HG03342 (cell line): ENCODE results near the gene RGS19.
"Not testable (repeated sequence)": the region's sequence is repeated elsewhere in the genome, so short reads cannot be mapped to it uniquely, and the experiment has no call there.

Source experiments
- ATAC-seq: cut with Tn5 transposase; IDR thresholded peaks from one replicate; pipeline ENCODE4 v1.9.1; 2021; ENCODE audit warnings: mild to moderate bottlenecking, moderate library complexity; ENCODE audit not compliant: unreplicated experiment

RGS19 gene, protein sequence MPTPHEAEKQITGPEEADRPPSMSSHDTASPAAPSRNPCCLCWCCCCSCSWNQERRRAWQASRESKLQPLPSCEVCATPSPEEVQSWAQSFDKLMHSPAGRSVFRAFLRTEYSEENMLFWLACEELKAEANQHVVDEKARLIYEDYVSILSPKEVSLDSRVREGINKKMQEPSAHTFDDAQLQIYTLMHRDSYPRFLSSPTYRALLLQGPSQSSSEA

DNA sequence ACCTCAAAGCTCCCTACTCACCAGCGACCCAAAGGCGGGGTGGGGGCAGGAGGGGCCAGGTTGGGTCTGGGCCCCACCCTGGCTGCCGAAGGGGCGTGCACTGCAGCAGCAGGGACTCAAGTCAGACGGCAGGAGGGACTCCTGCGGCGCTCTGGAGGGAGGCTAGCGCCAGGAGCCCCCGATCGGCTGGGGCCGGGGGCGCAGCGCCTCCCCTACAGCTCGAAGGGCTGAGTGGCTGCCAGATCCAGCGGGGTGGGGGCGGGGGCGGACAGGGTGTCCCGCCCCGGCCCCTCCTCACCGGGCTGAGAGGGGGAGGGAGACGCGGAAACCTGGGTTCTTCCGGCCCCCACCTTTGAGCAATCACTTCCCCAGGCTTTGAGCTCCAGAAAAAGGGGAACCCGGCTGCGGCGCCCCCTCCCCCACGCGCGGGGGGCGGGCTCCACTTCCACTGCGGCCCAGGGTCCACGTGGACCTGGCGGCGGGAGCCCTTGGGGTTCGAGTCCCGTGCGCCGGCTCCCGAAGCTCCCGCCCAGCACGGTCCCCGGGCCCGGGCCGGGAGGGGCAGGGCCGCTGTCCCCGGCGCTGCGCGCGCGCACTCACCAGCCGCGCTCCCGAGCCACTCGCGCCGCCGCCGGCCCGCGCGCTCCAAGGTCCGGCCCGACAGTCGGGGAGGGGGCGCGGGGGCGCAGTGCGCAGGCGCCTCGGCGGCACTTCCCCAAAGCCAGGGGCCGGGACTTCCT, at the start of gene RGS19:
RGS19 (minus strand) TSS at position 246 of the 740 bp plus-strand sequence. CDS start 2,632 bp downstream, outside the sequence.
- ATAC-seq, result peak; percentile 45

DNA sequence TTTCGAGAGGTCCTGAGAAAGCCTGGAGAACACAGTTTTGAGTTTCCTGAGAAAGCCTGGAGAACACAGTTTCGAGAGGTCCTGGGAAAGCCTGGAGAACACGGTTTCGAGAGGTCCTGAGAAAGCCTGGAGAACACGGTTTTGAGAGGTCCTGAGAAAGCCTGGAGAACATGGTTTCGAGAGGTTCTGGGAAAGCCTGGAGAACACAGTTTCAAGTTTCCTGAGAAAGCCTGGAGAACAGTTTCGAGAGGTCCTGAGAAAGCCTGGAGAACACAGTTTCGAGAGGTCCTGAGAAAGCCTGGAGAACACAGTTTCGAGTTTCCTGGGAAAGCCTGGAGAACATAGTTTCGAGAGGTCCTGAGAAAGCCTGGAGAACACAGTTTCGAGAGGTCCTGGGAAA, 44.2 kb upstream of the RGS19 start:
- not testable (repeated sequence) for ATAC-seq

DNA sequence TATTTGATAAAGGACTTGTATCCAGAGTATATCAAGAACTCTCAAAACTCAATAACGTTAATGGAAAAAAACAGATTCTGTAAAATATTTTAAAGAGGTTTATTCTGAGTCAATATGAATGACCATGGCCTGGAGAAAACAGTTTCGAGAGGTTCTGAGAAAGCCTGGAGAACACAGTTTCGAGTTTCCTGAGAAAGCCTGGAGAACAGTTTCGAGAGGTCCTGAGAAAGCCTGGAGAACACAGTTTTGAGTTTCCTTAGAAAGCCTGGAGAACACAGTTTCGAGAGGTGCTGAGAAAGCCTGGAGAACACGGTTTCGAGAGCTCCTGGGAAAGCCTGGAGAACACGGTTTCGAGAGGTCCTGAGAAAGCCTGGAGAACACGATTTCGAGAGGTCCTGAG, 43.6 kb upstream of the RGS19 start:
- not testable (repeated sequence) for ATAC-seq

DNA sequence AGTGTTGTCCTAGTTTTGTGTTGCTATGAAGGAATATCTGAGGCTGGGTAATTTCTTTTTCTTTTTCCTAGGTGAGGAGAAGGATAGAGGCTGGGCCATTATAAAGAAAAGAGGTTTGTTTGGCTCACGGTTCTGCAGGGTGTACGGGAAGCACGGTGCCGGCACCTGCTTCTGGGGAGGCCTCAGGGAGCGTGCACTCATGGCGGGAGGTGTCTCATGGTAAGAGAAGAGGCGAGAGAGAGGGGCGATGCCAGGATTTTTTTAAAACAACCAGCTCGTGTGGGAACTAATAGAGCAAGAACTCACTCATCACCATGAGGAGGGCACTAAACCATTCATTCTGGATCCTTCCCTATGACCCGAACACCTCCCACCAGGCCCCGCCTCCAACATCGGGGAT, 42.3 kb upstream of the RGS19 start:
- no peak for ATAC-seq

DNA sequence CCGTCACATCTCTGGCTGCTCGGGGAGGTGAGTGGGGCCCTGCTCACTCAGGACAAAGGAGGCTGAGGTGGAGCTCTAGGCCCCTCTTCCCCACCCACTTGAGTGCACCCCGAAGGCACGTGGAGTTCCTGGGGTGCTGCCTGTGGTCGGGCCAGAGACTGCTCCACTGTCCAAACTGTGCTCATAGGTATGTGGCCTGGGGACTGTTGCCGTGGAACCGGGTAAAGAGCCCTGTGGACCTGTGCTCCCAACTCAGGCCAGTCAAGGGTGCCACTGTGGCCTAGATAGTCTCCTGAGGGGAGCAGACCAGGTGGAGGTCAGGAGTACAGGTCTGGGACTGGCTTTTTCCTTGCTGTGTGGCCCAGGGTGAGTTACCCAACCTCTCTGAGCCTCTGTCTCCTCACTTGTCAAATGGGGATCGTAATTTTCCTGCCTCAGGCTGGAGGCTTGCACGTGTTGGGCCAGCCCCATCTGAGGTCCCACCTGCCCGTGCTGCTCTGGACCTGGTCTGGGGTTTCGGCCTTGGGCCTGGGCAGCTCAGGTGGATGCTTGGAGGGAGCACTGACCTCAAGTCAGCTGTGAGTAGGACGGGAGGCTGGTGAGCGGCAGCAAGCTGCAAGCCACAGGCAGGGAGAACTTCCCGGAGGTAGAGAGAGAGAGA, 40.5 kb upstream of the RGS19 start:
- no peak for ATAC-seq

DNA sequence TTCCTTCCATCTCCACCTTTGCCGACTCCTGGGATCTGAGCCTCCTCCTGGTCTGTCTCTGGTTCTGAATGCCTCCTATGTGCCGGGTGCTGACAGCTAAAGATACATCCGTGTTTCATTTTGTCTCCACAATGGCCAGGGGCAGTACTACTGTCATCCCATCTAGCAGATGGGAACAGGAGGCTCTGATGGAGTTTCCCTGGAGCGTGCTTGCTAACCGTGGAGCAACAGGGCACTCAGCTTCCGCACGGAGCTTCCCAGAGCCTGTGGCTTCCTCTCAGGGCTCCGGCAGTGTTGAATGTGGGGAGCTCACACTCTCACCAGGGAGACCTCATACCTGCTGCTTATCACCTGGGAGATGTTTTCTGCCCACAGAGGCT, 40.0 kb upstream of the RGS19 start:
- ATAC-seq, result no peak

DNA sequence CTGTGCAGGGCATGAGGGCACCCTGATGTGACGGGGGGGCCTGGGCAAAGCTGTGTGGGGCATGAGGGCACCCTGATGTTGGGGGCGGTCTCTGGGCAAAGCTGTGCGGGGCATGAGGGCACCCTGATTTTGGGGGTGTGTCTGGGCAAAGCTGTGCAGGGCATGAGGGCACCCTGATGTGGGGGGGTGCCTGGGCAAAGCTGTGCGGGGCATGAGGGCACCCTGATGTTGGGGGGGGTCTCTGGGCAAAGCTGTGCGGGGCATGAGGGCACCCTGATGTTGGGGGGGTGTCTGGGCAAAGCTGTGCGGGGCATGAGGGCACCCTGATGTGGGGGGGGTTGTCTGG, 38.1 kb upstream of the RGS19 start:
- ATAC-seq, result not testable (repeated sequence)

DNA sequence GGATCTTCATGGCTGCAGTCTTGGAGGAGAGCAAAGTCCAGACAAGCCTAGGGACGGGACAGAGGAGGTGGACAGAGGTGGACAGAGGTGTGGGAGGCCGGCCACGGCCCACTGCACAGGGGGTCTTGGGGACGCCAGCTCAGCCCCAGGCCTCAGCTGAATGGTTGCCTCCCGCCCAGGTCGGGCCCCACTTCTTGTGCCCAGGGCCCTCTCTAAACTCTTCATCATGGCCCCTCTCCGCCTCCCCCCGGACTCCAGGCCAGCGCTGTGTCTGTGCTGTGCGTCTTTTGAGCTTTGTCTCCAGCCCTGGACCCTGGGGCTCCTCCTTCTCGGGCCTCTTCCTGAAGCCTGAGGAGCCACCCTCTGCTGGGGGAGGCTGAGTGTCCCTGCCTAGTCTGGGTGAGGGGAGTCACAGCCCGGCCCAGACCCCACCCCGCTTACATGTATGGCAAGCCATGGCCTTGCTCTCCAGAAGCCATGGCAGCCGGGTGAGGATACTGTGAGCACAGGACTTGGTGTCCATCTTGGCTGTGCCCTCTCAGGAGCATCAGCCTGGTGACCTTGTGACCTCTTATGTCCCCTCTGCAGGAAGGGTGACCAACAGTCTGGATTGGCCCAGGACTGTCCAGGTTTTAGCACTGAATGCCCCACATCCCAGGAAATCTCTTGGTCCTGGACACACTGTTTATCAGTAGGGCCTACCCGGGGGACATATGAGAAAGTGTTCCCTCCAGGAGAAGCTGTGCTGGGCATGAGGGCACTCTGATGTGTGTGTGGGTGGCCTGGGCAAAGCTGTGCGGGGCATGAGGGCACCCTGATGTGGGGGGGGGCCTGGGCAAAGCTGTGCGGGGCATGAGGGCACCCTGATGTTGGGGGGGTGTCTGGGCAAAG, 37.5 kb upstream of the RGS19 start:
- ATAC-seq, result no peak

DNA sequence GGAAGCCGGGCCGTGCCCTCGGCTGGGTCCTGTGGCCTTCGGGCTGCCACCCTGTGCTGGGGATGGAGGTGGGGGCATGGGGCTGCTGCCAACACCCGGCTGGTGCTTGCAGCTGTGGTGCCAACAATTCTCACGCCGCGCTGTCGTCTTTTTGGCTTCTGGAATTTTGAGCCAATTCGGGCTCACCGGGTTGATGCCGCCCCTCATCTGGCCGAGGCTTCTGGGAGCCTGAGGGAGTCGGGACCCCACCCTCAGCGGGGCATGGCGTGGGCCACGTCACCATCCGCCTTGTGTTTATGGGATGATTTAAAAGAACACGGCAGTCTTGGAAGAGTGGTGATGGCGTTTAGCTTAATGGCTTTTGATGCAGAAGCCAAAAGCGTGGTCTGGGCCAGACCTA, 36.7 kb upstream of the RGS19 start:
- no peak for ATAC-seq

DNA sequence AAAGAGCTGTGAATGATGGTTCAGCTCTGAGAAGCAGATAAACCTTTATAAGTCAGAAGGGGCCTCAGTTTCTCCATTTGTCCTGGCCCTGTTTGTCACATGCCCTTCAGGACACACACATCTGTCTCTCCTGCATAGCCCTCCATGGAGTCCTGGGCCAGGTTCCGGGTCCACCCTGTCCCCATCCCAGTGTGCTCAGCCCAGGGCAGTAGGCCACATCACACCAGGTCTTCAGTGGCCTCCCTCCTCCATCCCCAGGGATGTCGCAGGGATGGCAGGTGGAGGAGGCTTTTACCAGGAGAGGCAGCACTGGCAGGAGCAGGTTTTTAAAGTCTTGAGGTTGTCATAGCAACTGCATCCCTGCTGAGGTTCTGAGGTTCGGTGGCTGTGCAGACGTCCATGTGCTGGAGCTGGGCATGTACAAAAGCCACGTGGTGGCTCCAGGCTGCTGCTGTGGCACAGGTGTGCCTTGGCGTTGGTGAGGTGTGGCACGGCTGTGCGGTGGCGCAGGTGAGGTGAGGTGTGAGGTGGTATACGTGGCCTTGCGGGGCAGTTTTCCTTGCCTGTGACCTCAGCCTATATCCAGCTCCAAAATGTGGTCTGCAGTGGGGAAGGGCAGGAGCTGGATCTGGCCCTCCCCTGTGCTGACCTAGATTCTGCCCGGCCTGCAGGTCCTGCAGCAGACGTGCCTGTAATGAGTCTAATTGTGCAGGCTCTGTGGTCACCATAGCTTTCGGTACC, 36.0 kb upstream of the RGS19 start:
- no peak for ATAC-seq

DNA sequence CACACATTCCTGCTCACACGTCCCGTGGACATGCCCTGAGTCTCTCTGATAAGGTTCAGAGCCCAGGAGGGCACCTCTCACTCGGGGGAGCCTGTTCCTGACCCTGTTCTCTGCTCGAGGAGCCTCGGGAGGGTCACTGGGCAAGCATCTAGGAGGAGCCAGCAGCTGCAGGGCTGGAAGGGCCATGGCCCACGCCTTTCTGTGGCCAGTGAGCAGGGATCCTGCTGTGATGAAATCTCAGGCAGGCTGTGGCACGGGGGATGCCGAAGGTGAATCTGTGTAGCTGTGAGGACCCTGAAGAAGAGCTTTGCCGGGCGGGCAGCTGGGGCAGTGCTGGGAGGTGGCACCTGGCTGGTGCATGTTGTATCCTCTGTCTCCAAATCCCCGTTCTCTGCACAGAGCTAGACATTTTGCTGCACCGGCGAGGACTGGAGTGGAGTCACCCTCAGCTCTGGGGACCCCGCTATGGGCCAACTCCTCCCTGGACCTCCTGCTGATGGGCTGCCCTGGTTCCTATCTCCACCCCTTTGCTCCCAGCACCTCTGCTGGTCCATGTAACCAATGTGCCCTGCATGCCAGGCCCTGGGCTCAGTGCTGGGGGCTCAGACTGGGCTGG, 35.1 kb upstream of the RGS19 start:
- no peak for ATAC-seq

DNA sequence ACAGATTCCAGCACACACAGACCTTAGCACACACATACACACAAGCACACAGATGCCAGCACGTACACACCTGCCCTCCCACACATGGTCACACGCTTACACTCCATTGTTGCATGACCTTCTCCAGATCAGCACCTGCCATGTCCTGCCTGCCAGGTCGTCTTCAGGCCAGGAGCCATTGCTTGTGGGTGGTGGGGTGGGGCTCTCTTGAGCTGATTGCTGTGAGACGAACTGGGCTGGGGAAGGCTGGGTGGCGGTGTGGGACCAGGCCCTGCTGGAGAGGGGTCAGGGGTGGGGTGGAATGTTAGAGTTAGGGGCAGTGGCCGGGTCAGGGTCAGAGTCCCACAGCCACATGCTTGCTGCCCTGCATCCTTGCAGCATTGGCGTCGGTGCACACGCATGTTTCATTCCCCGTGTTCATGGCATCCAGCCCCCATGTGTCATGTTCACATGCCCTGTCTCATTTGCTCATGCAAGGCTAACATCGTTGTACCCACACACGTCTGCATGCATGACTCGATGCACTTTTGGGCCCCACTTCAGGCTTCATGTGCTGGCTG, 34.6 kb upstream of the RGS19 start:
- ATAC-seq, result no peak

DNA sequence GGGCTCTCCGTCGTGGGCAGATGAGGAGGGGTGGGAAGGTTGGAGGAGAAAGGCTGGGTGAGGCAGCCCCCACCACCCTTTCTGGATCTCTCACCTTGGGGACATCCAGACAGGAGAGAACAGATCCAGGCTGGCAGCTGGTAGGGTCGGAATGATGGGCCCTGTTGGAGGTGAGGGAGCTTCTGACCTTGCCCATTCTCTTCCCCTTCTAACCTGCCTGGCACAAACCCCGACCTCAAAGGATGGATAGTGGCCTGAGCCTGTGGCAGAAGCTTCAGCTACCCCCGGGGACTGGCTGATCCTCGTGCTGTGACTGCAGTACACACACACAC, 34.1 kb upstream of the RGS19 start:
- no peak for ATAC-seq

DNA sequence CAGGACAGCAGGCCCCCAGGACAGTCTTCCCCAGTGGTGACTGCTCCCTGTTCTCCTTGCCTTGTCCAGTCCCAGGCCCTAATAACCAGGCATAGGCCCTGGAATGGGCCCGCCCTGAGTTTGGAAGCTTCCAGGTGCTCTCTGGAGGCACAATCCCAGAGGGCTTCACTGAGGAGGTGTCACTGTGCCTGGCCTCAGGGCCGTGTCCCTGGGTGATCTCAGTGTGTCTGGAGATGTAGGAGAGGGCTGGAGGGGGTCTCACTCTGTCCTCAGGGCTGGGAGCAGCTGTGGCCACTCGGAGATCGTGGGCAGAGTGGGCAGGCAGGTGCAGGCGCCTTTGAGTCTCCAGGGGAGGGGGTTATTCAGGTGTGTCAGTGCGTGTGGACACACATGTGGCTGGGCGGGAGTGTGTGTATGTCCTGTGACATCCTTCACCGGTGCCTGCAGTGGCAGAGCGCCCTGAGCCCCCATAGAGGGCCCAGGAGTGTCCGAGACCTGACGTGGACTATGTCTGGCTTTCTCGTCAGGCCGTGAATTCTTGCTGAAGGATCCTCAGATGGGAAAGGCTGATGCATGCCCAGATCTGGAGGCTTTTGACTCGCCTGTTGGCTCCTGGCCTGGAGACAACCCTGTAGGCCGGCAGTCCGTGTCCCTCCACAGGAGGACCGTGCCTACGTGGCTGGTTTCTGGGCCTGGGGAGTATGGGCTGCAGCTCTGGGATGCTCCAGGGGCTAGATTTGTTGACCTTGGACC, 33.5 kb upstream of the RGS19 start:
- no peak for ATAC-seq

DNA sequence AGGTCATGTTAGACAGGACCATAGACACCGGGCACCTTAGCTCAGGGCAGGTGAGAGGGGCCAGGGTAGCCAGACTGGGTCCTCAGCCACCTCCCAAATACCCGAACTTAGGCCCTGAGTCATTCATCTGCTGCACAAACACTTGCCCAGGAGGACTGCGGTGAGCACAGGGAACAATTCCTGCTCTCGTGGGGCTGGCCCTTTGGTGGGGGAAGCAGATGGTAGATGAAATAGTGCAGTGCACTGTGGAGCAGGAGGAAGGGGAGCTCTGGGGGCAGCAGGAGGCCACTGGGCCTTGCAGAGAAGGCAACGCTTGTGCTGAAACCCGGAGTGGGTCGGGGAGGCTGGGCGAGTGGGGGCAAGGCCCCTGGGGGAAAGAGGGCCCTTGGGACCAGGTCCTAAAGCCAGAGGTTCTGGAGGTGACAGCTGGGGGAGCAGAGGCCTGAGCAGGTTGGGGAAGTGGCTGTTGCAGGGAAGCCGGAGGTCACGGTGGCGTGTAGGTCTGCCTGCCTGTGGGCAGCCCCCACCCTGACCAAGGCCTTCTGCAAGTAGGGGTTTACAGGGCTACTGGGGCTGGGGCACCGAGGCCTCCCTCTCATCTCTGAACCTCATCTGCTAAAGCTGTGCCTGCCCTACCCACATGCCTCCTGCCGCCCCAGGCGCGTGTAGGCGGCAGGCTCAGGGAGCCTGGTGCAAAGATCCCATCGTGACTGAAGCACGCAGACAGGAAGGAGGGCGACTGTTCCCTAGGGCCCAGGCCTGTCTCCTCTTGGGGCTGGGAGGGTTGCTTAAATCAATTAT, 32.7 kb upstream of the RGS19 start:
- no peak for ATAC-seq

DNA sequence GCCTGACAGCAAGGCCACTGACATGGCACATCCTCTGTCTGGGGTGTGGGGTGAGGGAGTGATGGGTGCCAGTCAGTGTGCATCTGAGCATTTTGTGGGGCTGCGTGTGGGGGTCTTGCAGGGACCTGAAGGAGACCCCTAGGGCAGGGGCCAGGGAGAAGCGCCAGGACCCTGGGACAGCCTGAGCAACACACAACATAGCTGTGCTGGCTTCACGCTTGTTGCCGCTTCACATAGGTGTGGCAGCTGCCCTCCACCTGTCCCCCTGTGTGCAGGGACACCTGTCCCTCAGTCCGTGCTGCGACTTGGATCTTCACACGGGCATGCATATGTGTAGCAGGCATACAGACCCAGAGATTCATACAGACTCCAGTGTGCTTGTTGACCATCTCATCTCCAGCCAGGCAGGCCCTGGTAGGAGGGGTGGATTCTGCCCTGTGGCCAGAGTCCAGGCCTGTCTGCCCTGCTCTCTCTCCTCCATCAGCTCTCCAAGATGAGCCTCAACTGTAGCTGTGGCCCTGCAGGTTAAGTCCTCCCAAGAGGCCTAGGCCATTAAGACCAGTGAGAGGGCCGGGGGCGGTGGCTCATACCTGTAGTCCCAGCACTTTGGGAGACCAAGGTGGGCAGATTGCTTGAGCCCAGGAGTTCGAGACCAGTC, 31.2 kb upstream of the RGS19 start:
- no peak for ATAC-seq

DNA sequence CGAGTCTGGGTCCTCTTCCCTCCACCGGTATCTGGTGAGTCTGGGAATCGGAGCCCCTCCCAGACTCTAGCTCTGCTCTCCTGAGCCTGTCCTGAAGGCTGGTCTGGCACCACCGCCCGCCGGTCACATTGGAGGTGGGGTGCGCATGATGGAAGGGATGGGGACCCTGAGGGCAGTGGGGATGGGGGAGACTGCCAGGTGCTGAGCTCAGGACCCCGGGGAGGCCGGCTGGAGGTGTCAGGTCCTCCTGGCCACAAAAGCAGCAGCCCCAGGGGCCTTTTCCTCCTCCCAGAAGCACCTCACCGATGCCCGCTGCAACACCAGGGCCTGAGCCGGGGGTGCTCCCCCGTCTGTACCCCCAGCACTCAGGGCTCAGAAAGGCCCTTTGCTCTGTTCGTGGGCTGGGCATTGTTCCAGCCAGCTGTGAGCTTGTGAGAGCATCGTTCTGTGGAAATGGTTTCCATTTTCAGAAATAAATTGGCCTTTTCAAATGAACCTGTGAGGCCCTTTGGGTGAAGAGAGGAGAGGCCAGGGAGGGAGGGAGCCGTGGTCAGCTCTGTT, 30.6 kb upstream of the RGS19 start:
- no peak for ATAC-seq
